ENCODE results near the gene C10orf62.

- TF ChIP-seq CTCF (conservative IDR thresholded peaks at IDR 0.05) (no peak), ZFX (IDR thresholded peaks at IDR 0.05) (no peak)
Observed at GRCh38 chr10:97593421-97593820, 3.9 kb downstream of the C10orf62 start.

All from C4-2B (cell line).